GM12873 (cell line): Measurements from ENCODE around the gene LILRA6.
"Not testable (repeated sequence)": the region's sequence is repeated elsewhere in the genome, so short reads cannot be mapped to it uniquely, and the experiment has no call there.

ENCODE experiments used
- TF ChIP-seq, protein P1 (sequence below): IDR thresholded peaks from 2 replicates; pipeline ENCODE4 v1.5.1; 2012; ENCODE audit warnings: low read depth, mild to moderate bottlenecking, moderate library complexity, low read length, control low read depth; ENCODE audit not compliant: insufficient read depth; ENCODE audit errors: missing control alignments

Gene LILRA6

GRCh38 chr19:54222474-54223276, 19.9 kb downstream of the LILRA6 start, which contains the start of gene LILRB3:
Gene LILRB3, minus strand, starts transcription at chr19:54223007. Its CDS starts 31 bp downstream, at chr19:54222976.
- TF ChIP-seq, protein P1, sequence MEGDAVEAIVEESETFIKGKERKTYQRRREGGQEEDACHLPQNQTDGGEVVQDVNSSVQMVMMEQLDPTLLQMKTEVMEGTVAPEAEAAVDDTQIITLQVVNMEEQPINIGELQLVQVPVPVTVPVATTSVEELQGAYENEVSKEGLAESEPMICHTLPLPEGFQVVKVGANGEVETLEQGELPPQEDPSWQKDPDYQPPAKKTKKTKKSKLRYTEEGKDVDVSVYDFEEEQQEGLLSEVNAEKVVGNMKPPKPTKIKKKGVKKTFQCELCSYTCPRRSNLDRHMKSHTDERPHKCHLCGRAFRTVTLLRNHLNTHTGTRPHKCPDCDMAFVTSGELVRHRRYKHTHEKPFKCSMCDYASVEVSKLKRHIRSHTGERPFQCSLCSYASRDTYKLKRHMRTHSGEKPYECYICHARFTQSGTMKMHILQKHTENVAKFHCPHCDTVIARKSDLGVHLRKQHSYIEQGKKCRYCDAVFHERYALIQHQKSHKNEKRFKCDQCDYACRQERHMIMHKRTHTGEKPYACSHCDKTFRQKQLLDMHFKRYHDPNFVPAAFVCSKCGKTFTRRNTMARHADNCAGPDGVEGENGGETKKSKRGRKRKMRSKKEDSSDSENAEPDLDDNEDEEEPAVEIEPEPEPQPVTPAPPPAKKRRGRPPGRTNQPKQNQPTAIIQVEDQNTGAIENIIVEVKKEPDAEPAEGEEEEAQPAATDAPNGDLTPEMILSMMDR: not testable (repeated sequence)

DNA sequence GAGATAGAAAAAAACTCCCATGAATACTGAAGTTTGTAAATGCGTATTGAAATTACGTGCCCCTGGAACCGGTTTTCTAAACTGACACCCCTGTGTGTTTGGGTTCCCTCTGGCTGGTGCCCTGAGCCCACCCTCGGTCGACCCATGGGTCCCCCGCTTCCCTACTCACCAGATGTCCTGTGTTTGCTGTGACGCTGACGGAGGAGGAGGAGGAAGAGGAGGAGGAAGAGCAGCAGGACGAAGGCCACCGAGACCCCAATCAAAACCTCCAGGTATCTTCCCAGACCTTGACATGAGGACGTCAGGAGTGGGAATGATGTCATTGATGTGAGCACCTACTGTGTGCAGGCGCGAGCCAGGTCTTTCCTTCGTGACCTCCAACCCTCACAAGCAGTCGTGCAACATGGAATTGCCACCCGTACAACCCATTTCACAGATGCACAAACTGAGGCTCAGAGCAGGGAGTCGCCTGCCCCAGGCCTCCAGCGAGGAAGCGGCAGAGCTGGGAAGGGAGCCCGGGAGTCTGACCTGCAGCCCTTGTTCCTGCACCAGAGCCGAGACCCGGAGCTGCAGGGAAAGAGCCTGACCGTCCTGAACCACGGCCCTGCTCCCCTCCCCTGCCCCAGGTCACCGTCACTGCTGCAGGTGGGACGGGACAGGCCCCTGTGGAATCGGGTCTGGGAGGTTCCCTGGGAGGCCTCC, 23.5 kb downstream of the LILRA6 start:
- TF ChIP-seq, protein P1: no peak

DNA sequence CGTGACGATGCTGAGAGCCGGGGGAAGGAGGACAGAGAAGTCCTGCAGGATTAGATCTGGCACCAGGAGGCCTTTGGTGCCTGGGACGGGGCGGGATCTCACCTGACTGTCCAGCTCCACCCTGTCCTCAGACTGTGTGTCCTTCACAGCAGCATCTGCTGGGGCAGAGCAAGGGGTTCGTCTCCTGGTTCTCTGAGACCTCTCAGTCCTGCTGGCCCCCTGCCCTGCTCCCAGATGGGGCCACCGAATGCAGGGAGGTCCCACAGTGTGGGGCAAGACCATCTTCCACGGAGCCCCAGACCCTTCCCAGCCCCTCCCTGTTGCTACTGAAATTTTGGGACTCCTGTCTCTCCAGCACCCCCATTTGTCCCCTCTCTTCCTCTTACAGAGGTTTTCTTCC, 24.3 kb downstream of the LILRA6 start:
- TF ChIP-seq, protein P1: no peak

DNA sequence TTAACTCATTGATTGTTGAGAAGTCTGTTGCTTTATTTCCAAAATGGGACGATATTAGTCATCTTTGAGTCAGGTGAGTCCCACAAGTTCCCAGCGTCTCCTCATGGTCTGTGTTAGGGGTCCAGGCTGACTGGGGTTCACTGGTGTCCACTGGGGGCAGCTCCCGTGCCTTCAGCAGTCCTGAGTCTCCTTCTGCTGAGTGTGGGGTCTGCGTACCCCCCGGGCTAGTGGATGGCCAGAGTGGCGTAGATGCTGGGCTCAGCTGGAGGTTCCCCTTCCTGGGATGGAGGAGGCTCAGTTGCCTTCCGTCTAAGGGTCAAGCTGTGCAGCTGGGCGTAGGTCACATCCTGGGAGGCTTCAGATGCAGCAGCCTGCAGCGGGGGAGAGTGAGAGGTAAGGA, 25.7 kb downstream of the LILRA6 start:
- TF ChIP-seq, protein P1: no peak

GRCh38 chr19:54211235-54211634, 31.4 kb downstream of the LILRA6 start:
- TF ChIP-seq, protein P1: no peak

- TF ChIP-seq, protein P1: no peak
These were observed 32.6 kb downstream of the LILRA6 start for GRCh38 chr19:54209811-54210494.

- TF ChIP-seq, protein P1: no peak
These were observed 33.4 kb downstream of the LILRA6 start for GRCh38 chr19:54209058-54209810.
